SK-N-SH treated with all-trans-retinoic acid at 6 μM for 48 hours (cell line): ENCODE data around the gene TFPI2.

Experiments used
- ARNTL ChIP-seq: fragments of 450-650 bp; formaldehyde crosslinking; IDR thresholded peaks from 2 replicates; pipeline ENCODE4 v1.5.0; 2020; ENCODE audit warnings: low read depth, mild to moderate bottlenecking, moderate library complexity, borderline replicate concordance
- ESRRG ChIP-seq: fragments of 250-450 bp; sonication (Bioruptor Pico); IDR thresholded peaks from 2 replicates; pipeline ENCODE4 v1.6.1; 2021; ENCODE audit warnings: mild to moderate bottlenecking
- GLIS3 ChIP-seq: fragments of 250-450 bp; sonication (Bioruptor Pico); IDR thresholded peaks from 2 replicates; pipeline ENCODE4 v1.5.0; 2020; ENCODE audit warnings: mild to moderate bottlenecking, moderate library complexity
- ISL1 ChIP-seq: fragments of 250-450 bp; sonication (Bioruptor Pico); IDR thresholded peaks from 2 replicates; pipeline ENCODE4 v2.1.2; 2022; ENCODE audit warnings: mild to moderate bottlenecking, moderate library complexity
- PATZ1 ChIP-seq: fragments of 250-450 bp; sonication (Bioruptor Pico); IDR thresholded peaks from 2 replicates; pipeline ENCODE4 v1.8.0; 2020; ENCODE audit warnings: mild to moderate bottlenecking, moderate library complexity, borderline replicate concordance
- TCF4 ChIP-seq: fragments of 250-450 bp; sonication (Bioruptor Pico); IDR thresholded peaks from 2 replicates; pipeline ENCODE4 v1.8.0; 2021; ENCODE audit warnings: mild to moderate bottlenecking, moderate library complexity, borderline replicate concordance
- TOX ChIP-seq: fragments of 250-450 bp; sonication (Bioruptor Pico); IDR thresholded peaks from 2 replicates; pipeline ENCODE4 v1.8.0; 2021; ENCODE audit warnings: mild to moderate bottlenecking, moderate library complexity, borderline replicate concordance
- TSHZ2 ChIP-seq: fragments of 250-450 bp; sonication (Bioruptor Pico); IDR thresholded peaks from 2 replicates; pipeline ENCODE4 v1.5.0; 2020; ENCODE audit warnings: mild to moderate bottlenecking, moderate library complexity
- ZFP3 ChIP-seq: fragments of 250-450 bp; sonication (Bioruptor Pico); IDR thresholded peaks from 2 replicates; pipeline ENCODE4 v1.5.0; 2020; ENCODE audit warnings: mild to moderate bottlenecking, moderate library complexity
- ZNF70 ChIP-seq: fragments of 450-650 bp; formaldehyde crosslinking; IDR thresholded peaks from 2 replicates; pipeline ENCODE4 v1.5.0; 2020; ENCODE audit warnings: mild to moderate bottlenecking, moderate library complexity

- TF ChIP-seq ZNF70 (CRISPR knock-in tag) (no peak), PATZ1 (no peak), TOX (CRISPR knock-in tag) (no peak), TSHZ2 (CRISPR knock-in tag) (no peak), ISL1 (CRISPR knock-in tag) (peak; percentile 50), TCF4 (CRISPR knock-in tag) (no peak), ARNTL (CRISPR knock-in tag) (no peak), ZFP3 (CRISPR knock-in tag) (no peak), ESRRG (CRISPR knock-in tag) (no peak), GLIS3 (CRISPR knock-in tag) (no peak)
These were observed 24.1 kb upstream of the TFPI2 start for GRCh38 chr7:93914581-93915066.
